Pancreas (tissue), 10 donors: ENCODE results near the gene PKLR. TPM values are rescaled to one million over a fixed set of nuclear protein-coding genes. Genes with fewer than 3 reads are reported as not detected.

ENCODE experiments used
- ATAC-seq, 4 donors: fragments of 200-7000 bp; cut with Tn5 transposase; one replicate each; pipeline versions ENCODE4 v1.8.0 to v1.9.1; 2020; ENCODE audit warnings: mild to moderate bottlenecking in 4 of 4, moderate library complexity in 4 of 4
- DNase-seq, 6 donors: peaks; one replicate each; pipeline ENCODE4 v3.0.0-alpha.2; 2020
- FAIRE-seq: peaks from 2 replicates; lab custom pipeline; 2012; peaks lifted over from hg19 to GRCh38; lab: Jason Lieb, UNC
- H3K27ac ChIP-seq, 4 donors: fragments of 200-600 bp; sonication (generic); 1 replicate in 3 of 4; 2 replicates in 1 of 4; pipeline versions ENCODE4 v1.5.0 to v1.8.0; 2020
- H3K27me3 ChIP-seq, 4 donors: fragments of 200-600 bp; one replicate each; pipeline ENCODE4 v1.8.0; 2021
- H3K36me3 ChIP-seq, 3 donors: fragments of 200-600 bp; sonication (generic) in 1 of 3; one replicate each; pipeline versions ENCODE4 v1.5.0 to v1.8.0; 2020 to 2021
- H3K4me1 ChIP-seq, 3 donors: fragments of 200-600 bp; one replicate each; pipeline ENCODE4 v1.8.0; 2021
- H3K4me3 ChIP-seq, 4 donors: fragments of 200-600 bp; sonication (generic) in 2 of 4; one replicate each; pipeline versions ENCODE4 v1.5.0 to v1.8.0; 2020 to 2021
- H3K9me3 ChIP-seq, 4 donors: fragments of 200-600 bp; one replicate each; pipeline ENCODE4 v1.8.0; 2021
- WGBS, 2 donors: extraction: QIAGEN DNeasy Blood & Tissue Kit; methylation state at CpG; one replicate each; pipeline ENCODE4 v1.1.7; 2013; 5-methylcytosine and 5-hydroxymethylcytosine counted together
- intact Hi-C, 3 donors: fragments of 100-400 bp; cut with DNase I; formaldehyde crosslinking; loops; one replicate each; pipeline versions ENCODE4 v1.11.1 to v1.14.2; 2022
- polyA plus RNA-seq, 2 donors: library from polyadenylated mRNA; stranded (reverse); fragments of 200-250 nt; gene quantifications; one replicate each; pipeline ENCODE4 v1.2.3, GENCODE V29; 2013
- total RNA-seq, 6 donors: library from RNA; stranded (reverse); fragmentation: NEBNext Ultra II Directional in 4 of 6; extraction: Animal tissue kit (Norgen Biotek cat#: 25700) in 4 of 6; gene quantifications; one replicate each; pipeline versions ENCODE4 v1.2.1 to v1.2.4, GENCODE V29; 2021 to 2023
- TF ChIP-seq, protein P1 (sequence below), 4 donors: fragments of 200-600 bp; sonication (generic) in 3 of 4; IDR thresholded peaks; one replicate each; pipeline versions ENCODE4 v1.5.0 to v1.8.0; 2021; ENCODE audit warnings: antibody characterized with exemption in 4 of 4
- donor health status: healthy with polysubstance abuse.
- donor health status: DM: no; HTN: no; CAD: no; lungs with moderate emphysema.
- donor health status: DM: no; HTN: no; CAD: no.
- donor health status: control.
- donor health status: control.
- donor health status: Bipolar disorder and iron deficiency.
- donor health status: DM: yes; HTN: yes; CAD: no.
- donor health status: DM: no; HTN: no; CAD: no.
- donor health status: DM: no; HTN: no; CAD: no.
- donor health status: DM: yes; HTN: yes; CAD: no.

PKLR gene
- total and polyA plus RNA-seq, 8 donors, result 0.19 to 0.22 TPM; not detected in 6

DNA sequence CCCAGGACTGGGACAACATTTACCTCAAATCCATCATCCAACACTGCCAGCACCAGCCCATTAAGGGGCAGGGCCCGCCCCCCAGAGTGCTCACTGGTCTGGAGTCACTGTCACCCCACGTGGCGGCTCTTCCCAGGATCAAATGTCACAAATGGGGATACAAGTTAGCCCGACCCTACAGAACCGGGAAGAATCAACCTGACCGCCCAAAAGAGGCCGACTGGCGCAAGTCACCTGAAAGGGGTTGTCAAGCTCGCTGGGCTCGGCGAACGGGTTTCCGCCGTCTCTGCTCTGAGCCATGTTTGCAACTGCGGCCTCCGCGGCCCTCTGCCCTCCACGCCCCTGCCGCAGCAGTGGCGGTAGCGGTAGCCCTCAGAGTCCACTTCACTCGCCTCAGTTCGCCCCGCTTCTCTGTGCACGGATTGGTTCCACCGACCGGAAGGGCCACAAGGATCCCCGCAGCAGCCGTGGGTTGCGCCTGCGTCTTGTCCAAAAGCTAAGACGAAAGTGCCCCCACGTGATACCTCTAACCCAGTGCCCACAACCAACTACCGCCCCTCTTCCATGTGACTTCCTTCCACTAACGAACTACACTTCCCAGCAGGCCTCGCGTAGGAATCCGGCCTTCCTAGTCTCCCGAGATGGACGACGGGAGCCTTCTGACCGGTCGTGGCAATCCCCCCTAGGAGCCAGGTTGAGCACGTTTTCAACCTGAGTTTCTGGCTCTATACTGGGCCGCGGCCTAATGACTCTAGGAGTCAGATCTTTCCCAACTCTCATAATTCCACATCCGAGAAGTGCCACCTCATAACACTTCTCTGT lies 39.2 kb downstream of the PKLR start, which contains the start of gene SCAMP3:
TSS of gene SCAMP3 (minus strand) at position 509 of the 822 bp plus-strand sequence. CDS start at position 300, 209 bp downstream.
- Histone ChIP-seq H3K4me3 (peak within 1 kb of the TSS; percentile 63 to 98 (median 78)), H3K4me1 (peaks cover 0 to 10% (median 7%) of the 10 kb centered on the region in 3 donors), H3K9me3 (no peaks in the 10 kb centered on the region), H3K36me3 (peaks cover 0 to 28% (median 25%) of the 10 kb centered on the region in 3 donors), H3K27me3 (no peaks in the 10 kb centered on the region), H3K27ac (peak within 1 kb of the TSS; percentile 32 to 71 (median 62))
- FAIRE-seq (peak; percentile 20), ATAC-seq (peak; percentile 98 to 99 (median 98)), DNase-seq (peak; percentile 89 to 96 (median 94))
- intact Hi-C loops, result no loop called here
- 0% methylated on average over 47 of the region's 47 CpGs for WGBS, 2 donors
- TF ChIP-seq, protein P1, sequence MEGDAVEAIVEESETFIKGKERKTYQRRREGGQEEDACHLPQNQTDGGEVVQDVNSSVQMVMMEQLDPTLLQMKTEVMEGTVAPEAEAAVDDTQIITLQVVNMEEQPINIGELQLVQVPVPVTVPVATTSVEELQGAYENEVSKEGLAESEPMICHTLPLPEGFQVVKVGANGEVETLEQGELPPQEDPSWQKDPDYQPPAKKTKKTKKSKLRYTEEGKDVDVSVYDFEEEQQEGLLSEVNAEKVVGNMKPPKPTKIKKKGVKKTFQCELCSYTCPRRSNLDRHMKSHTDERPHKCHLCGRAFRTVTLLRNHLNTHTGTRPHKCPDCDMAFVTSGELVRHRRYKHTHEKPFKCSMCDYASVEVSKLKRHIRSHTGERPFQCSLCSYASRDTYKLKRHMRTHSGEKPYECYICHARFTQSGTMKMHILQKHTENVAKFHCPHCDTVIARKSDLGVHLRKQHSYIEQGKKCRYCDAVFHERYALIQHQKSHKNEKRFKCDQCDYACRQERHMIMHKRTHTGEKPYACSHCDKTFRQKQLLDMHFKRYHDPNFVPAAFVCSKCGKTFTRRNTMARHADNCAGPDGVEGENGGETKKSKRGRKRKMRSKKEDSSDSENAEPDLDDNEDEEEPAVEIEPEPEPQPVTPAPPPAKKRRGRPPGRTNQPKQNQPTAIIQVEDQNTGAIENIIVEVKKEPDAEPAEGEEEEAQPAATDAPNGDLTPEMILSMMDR (IDR thresholded peaks at IDR 0.05), result no peak

DNA sequence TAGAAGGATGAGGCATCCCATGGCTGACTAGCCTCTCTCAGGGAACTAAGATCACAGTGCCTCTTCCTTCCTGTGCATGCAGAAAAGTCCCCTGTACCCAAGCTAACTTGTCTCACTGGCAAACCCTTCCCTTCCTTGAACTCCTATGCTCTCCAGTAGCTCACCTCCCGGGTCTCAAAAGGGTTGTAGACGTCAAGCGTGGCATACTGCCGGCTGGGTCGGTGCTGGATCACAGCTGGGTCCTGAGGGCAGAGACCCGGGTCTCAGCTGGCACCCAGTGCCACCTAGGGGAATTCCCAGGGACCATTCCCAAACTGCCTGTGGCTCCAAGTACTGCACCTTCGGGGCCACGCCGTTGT lies 39.8 kb downstream of the PKLR start:
- Histone ChIP-seq H3K4me3 (peak overlapping the region; percentile 63 to 98 (median 78)), H3K27me3 (no peaks in the 10 kb centered on the region), H3K36me3 (peaks cover 0 to 22% (median 19%) of the 10 kb centered on the region in 3 donors), H3K27ac (peak overlapping the region in 3 of 4 donors; percentile 32 to 71 (median 57)), H3K4me1 (peaks cover 0 to 10% (median 7%) of the 10 kb centered on the region in 3 donors), H3K9me3 (no peaks in the 10 kb centered on the region)
- intact Hi-C loops, result no loop called here
- WGBS, 2 donors, result 0 to 1% methylated on average over 9 of the region's 9 CpGs
- peak; percentile 7 to 30 (median 10) for ATAC-seq
- TF ChIP-seq, protein P1 (IDR thresholded peaks at IDR 0.05), result no peak
- DNase-seq, result peak in 3 of 6 donors; percentile 38 to 79 (median 56)
- no peak for FAIRE-seq

DNA sequence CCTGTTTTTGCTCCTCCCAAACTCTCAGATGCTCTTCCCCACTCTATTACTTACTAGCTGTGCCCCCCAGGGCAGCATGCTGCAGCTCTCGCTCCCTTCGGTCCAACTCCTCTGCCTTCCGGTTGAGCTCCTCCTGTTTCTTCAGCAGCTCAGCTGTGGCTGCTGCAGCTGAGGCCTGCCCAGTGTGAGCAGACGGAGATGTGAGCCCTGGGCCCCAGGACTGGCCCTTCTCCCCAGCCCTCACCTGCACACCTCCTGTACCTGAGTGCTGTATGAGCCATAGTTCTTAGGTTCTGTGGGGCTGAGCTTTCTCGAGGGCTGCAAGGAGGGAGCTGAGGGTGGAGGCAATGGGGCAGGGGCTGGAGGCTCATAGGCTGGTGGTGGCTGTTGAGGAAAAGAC lies 41.0 kb downstream of the PKLR start:
- Histone ChIP-seq H3K27me3 (no peaks in the 10 kb centered on the region), H3K4me3 (no peak overlapping the region), H3K4me1 (peaks cover 0 to 14% (median 7%) of the 10 kb centered on the region in 3 donors), H3K27ac (no peak overlapping the region), H3K9me3 (no peaks in the 10 kb centered on the region), H3K36me3 (peaks cover 0 to 12% (median 10%) of the 10 kb centered on the region in 3 donors)
- TF ChIP-seq, protein P1 (IDR thresholded peaks at IDR 0.05), result no peak
- DNase-seq (no peak), ATAC-seq (no peak), FAIRE-seq (no peak)
- intact Hi-C loops, result no loop called here
- WGBS, 2 donors, result 88 to 90% methylated on average over 5 of the region's 5 CpGs

DNA sequence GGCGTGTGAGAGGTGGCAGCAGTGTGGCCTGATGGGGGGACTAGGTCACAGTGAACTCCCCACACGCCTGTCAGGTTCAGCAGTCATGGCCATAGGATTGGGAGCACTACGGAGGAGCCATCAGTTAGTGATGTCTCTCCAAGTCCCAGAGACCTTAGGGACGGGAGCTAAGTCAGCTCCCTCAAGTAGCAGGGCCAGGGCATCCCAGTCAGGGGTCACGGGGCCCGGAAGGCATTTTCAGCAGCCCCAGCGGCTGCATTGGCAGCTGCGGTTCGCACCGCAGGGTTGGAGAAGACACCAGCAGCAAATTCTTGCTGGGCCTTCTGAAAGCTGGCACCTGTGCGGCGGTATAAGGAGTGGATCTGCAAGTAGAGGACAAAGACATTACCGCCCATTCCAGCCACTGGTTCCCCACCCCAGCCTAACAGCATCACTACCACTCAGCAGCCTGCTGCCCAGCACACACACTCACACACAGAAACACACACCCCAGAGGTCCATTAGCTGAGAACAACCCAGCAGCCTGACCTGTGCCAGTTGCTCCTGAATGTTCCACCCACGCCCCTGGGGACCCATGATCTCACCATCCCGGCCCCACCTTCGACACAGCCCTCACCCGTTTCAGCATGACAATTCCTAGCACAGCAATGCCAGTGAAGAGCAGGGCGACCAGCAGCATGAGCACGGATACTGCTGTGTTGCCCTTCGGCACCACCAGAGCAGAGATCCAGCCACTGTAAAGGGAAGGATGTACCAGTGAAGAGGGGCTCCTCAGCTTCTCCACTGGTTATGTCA lies 45.0 kb downstream of the PKLR start:
- Histone ChIP-seq H3K27me3 (no peaks in the 10 kb centered on the region), H3K4me1 (peaks cover 0 to 19% (median 4%) of the 10 kb centered on the region in 3 donors), H3K9me3 (no peaks in the 10 kb centered on the region), H3K27ac (peak overlapping the region in 3 of 4 donors; percentile 75 to 91 (median 86)), H3K4me3 (peak overlapping the region in 1 of 4 donors; percentile 87), H3K36me3 (no peaks in the 10 kb centered on the region)
- FAIRE-seq, result no peak
- peak in 1 of 4 donors; percentile 1 for ATAC-seq
- TF ChIP-seq, protein P1 (IDR thresholded peaks at IDR 0.05), result no peak
- 83 to 85% methylated on average over 20 of the region's 20 CpGs for WGBS, 2 donors
- intact Hi-C loops, result loop anchor here in 2 of 3 donors (10.0 kb wide), 2 partner anchors 69 to 339 kb away; partner anchors contain the start of gene RUSC1 (in 1 of the 2)
- DNase-seq, result no peak
